ENCODE data around the gene MYPOP.

The MYPOP gene

DNA sequence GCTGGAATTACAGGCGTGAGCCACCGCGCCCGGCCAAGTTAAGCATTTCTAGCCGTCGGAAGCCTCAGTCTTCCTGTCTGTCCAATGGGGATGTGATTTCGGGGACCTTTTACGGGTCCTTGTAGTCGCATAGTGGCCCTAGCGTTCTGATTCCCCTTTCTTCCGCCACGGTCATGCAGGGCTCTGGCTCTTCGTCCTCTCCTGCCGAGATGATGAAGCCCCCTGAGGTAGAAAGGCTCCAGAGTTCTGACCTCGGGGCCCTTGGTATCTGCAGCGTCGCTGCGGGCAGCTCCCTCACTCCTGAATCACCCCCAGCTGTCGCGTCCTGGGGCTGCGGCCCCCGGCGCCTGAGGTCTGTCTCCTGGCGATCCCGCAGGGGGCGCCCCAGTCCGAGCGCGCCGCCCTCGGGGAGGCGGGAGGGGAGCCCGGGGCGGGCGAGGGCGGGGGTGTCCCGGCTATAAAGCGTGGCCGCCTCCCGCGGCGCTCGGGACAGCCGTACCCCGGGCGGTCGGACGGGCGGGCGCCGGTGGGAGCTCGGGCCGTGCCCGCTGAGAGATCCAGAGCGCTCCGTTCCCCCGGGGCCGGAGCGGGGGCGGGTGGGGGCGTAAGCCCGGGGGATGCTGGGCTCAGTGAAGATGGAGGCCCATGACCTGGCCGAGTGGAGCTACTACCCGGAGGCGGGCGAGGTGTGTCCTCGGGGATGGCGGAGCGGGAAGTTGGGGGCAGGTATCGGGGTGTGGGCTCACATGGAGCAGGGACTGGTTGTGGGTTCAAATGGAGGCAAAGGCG, 38.4 kb downstream of the MYPOP start, which contains the start of gene FOXA3:
Gene FOXA3 (plus strand): TSS at position 487 of the 789 bp plus-strand sequence. CDS start 131 bp downstream, at position 618.
- peak; percentile 73 for DNase-seq (ENCODE audit: low spot score)

DNA sequence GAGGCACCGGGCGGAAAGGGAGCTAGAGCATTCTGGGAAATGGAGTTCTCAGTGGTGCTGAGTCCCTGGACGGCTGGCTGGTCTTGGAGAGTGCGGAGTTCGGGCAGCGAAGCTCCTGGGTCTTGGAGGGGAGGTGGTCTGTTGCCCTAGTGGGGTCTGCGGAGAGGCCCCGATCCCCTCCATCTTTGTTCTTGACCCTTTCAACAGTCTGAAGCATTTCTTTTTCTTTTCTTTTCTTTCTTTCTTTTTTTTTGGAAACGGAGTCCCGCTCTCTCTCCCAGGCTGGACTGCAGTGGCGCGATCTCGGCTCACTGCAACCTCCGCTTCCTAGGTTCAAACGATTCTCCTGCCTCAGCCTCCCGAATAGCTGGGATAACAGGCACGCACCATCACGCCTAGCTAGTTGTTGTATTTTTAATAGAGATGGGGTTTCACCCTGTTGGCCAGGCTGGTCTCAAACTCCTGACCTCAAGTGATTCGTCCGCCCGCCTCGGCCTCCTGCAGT, 39.0 kb downstream of the MYPOP start:
- DNase-seq (ENCODE audit: low spot score) = no peak

DNA sequence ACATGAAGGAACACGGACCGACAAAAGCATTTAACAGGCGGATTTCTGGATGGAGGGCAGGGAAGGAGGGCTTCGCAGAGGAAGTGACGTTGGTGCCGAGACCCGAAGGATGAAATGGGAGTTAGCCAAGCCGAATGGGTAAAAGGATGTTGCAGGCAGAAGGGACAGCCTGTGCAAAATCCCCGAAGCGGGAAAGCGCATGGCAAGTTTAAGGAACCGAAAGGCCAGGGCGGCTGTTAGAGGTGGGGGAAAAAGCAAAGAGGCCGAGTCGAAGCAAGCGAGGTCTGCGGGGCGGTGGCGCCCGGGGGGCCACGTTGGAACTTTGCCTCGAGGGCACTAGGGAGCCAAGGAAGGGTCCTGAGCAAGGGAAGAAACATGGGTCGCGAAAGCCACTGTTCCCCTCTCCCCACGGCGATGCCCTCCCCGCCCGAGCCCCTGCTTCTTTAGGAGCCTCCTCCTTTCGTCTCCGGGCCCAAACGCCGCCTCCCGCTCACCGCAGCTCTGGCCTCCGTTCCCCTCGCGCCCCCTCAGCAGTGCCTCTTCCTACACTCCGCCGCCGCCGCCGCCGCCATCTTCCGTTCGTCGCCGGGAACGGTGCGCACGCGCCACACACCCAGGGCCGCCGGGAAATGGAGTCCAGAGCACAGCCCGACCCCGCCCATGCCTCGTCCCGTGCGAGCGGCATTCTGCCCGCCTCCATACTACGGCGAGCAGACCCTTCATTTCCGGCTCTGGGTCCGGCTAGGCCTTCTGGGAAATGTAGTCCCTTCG, 39.7 kb downstream of the MYPOP start, which contains the start of gene SYMPK:
Gene SYMPK (minus strand): TSS at position 584 of the 771 bp plus-strand sequence. CDS start 8,652 bp downstream, outside the sequence.
- DNase-seq (ENCODE audit: low spot score) = peak; percentile 99

DNA sequence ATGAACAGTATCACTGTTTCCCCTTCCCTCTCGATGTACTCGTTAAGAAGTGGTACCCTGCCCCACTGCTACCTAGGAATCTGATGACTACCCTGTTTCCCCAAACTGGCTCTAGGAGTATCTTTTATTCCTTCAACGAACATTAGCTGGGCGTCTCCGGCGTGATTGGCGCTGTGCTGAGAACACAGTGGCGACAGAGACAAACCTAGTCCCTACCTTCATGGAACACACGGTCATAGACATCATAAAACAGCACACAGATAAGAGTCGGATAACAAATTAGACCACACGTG, 40.2 kb downstream of the MYPOP start:
- no peak for DNase-seq (ENCODE audit: low spot score)

DNA sequence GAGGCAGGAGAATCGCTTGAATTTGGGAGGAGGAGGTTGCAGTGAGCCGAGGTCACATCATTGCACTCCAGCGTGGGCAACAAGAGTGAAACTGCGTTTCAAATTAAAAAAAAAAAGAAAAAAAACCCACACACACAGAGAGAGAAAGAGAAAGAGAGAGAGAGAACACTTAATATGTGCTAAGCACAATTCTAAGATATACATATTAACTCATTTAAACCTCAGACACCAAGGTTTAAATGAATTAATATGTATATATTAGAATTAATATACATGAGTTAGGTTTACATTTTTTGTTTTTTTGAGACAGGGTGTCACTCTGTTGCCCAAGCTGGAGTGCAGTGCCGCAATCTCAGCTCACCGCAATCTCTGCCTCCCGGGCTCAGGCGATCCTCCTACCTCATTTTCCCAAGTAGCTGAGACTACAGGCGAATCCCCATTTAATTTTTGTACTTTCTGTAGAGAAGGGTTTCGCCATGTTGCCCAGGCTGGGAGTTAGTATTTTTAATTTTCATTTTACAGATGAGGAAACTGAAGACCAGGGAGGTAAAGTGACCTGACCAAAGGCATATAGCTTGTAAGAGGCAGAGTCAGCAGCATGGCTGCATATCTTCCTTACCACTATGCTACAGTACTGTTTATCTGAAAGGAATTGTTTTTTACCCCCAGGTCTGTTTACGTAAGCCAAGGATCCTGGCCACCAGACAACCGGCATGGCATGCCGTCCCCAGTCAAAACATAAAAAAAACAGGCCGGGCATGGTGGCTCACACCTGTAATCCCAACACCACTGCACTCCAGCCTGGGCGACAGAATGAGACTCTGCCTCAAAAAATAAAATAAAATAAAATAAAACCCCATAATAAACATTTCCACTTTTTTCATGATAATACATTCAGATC, 41.8 kb downstream of the MYPOP start:
- no peak for DNase-seq (ENCODE audit: low spot score)

DNA sequence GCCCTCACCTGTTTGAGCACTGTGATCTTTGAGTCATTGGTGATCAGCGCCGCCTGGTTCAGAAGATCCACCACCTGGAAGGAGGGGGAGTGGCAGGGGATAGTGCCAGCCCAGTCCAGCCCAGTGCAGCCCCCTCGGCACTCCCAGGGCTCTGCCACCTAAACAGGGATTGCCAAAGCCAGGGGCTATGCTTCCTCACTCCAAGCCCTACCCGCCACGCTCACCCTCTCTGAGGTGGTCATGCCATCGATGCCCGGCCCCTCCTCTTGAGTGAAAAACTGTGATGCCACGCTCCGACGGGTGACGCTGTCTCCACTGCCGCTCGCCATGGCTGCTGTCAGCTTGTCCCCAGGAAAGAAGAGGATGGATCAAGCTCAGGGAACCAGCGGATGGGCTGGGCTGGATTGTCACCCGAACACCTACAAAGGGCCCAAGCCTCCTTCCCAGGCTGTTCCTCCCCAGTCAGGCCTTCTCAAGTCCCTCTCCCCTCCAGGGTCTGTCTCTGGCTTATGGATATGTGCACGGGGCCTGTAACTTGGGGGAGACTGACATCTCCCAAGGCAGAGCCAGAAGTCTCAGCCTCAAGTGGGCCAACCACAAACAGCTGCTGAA, 48.1 kb downstream of the MYPOP start:
- DNase-seq (ENCODE audit: low spot score) = no peak

DNA sequence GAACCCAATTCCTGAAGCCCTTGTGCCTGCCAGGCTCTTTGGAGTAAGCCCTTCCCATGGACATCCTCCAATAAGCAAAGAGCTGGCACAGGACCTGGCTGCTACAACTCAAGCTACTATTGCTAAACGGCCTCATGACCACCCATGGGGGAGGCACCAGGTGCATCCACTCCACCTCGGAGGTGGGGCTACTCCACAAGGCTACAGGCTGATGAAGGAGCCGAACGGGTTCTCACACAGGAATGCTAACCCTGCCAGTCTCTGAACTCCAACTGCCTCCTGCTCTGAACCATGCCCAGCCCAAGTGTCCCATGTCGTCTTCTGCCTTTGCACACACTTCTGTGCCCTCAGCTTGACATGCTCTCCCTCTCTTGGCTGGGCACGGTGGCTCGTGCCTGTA, 49.4 kb downstream of the MYPOP start:
- DNase-seq (ENCODE audit: low spot score) = no peak

DNA sequence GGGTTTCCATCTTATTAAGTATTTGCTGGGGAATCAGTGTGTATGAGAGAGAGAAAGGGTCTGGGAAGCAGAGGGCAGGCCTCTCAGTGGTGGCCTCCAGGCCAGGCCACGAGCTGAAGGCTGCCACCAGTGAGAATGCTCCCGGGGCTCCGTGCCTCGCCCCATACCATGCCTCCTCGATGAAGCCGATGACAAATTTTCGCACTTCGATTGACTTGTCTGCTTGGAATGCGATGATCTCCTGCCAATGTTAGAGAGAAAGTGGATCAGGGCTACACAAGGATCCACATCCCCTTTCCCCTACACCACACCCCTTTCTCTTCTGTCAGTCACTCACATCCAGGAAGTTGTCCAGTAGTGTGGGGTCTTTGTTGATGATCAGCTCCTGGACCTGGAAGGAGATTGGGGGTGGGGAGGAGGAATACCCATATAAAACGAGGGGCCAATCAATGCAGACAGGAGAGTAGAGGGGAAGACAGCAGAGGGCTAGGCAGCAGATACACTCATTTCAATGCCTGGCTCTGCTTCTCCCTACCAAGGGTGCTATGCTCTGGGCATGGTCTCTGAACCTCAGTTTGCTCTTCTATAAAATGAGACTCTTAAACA, 50.2 kb downstream of the MYPOP start:
- DNase-seq (ENCODE audit: low spot score) = no peak

DNA sequence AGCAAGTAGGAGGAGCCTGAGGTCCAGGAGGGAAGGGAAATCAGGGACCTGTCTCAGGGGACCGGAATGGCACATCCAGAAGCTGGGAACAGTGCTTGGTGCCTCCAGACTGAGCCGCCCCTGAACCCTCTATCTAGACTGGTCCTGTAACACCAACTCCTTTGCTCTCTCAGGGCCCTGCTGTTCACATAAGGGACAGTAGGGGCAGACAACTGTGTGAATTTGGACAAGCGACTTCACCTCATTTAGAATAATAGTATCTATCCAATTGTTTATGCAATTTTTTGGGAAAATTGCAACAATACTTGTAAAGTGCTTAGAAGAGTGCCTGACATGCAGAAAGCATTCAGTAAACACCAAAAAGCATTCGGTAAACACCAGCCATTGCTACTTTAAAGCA, 53.5 kb downstream of the MYPOP start:
- no peak for DNase-seq (ENCODE audit: low spot score)

DNA sequence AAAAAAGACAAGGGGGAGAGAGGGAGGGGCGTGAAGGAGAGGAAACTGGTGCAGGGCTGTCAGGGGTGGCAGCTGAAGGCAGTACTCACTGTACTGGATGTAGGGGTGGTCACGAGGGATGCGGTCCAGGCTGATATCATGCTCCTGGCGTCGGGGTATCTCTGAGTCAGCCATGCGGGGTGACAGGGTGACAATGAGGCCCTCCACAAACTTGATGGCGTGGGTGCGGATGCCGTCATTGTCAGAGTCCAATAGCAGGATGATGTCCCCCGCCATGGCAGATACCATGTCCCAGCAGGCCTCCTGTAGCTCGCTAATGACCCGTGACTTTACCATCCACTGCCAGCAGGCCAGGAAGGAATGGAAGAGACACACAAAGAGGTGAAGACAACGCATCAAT, 54.8 kb downstream of the MYPOP start:
- DNase-seq (ENCODE audit: low spot score) = no peak

DNA sequence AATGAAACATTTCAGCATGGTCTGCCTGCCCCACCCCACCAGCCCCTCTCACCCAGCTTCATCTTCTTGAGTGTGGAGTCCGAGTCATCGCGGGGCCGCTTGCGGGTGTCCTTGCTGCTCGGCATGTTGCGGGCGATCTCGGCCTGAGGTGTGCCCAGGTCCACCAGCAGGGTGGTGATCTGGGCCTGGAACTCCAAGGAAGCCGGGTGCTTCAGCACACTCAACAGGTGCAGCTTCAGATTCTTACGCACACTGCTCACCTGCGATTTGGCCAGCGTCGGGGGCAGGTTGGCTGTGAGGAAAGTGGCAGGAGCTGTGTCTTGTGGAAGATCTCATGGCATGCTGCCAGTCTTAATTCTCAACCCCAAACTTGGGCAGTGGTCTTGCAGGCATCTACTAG, 60.2 kb downstream of the MYPOP start:
- DNase-seq (ENCODE audit: low spot score) = no peak

Data from SW480 (cell line).